ENCODE data around the gene FGD2.

FGD2 gene

GRCh38 chr6:36977470-36977941, 27.9 kb upstream of the FGD2 start:
- TF ChIP-seq CTCF (IDR thresholded peaks at IDR 0.05; ENCODE audit: borderline replicate concordance, insufficient read depth, low read depth, low read length): peak; percentile 70
- H3K4me3 ChIP-seq (ENCODE audit: low read depth, low read length): no peak overlapping the region

GRCh38 chr6:36978421-36979346, 26.8 kb upstream of the FGD2 start:
- no peak overlapping the region for H3K4me3 ChIP-seq (ENCODE audit: low read depth, low read length)
- TF ChIP-seq CTCF (IDR thresholded peaks at IDR 0.05; ENCODE audit: borderline replicate concordance, insufficient read depth, low read depth, low read length): no peak

GRCh38 chr6:36979347-36979742, 26.1 kb upstream of the FGD2 start:
- 0 out of 2 replicates have a peak, but pooled peaks have one; percentile 11 for TF ChIP-seq CTCF (IDR thresholded peaks at IDR 0.05; ENCODE audit: borderline replicate concordance, insufficient read depth, low read depth, low read length)
- H3K4me3 ChIP-seq (ENCODE audit: low read depth, low read length): no peak overlapping the region

GRCh38 chr6:36980129-36980528, 25.3 kb upstream of the FGD2 start:
- no peak overlapping the region for H3K4me3 ChIP-seq (ENCODE audit: low read depth, low read length)
- no peak for TF ChIP-seq CTCF (IDR thresholded peaks at IDR 0.05; ENCODE audit: borderline replicate concordance, insufficient read depth, low read depth, low read length)

- H3K4me3 ChIP-seq (ENCODE audit: low read depth, low read length): no peak overlapping the region
- no peak for TF ChIP-seq CTCF (IDR thresholded peaks at IDR 0.05; ENCODE audit: borderline replicate concordance, insufficient read depth, low read depth, low read length)
These were observed 24.4 kb upstream of the FGD2 start for GRCh38 chr6:36980876-36981619.

- no peak overlapping the region for H3K4me3 ChIP-seq (ENCODE audit: low read depth, low read length)
- TF ChIP-seq CTCF (IDR thresholded peaks at IDR 0.05; ENCODE audit: borderline replicate concordance, insufficient read depth, low read depth, low read length): no peak
These were observed 21.9 kb upstream of the FGD2 start for GRCh38 chr6:36983538-36983937.

Measured in GM12875 (cell line).